ENCODE measurements around the gene ENGASE. TPM values are rescaled to one million over a fixed set of nuclear protein-coding genes. Genes with fewer than 3 reads are reported as not detected.

ENGASE gene
- total RNA-seq, 1 experiment from 2014 or later: 58.0 TPM

GRCh38 chr17:79127534-79128135, 53.0 kb downstream of the ENGASE start:
- DNase-seq: no peak
- Mint-ChIP-seq H3K27ac (ENCODE audit: unreplicated experiment) (no peak overlapping the region), H3K36me3 (ENCODE audit: insufficient read depth, unreplicated experiment) (peaks cover 6% of the 10 kb centered on the region), H3K4me1 (ENCODE audit: low read depth, unreplicated experiment) (no peaks in the 10 kb centered on the region), H3K9me3 (ENCODE audit: low read depth, unreplicated experiment) (no peaks in the 10 kb centered on the region), H3K27me3 (ENCODE audit: unreplicated experiment) (no peaks in the 10 kb centered on the region), H3K4me3 (ENCODE audit: low read depth, unreplicated experiment) (no peak overlapping the region)
- intact Hi-C loops (cut with micrococcal nuclease; ENCODE audit: unreplicated experiment): no loop called here
- BruUV-seq (replicated peaks): no TSS peak
- CTCF ChIA-PET: no interaction called here
- no peak for TF ChIP-seq CTCF (IDR thresholded peaks at IDR 0.05; ENCODE audit: unreplicated experiment)

DNA sequence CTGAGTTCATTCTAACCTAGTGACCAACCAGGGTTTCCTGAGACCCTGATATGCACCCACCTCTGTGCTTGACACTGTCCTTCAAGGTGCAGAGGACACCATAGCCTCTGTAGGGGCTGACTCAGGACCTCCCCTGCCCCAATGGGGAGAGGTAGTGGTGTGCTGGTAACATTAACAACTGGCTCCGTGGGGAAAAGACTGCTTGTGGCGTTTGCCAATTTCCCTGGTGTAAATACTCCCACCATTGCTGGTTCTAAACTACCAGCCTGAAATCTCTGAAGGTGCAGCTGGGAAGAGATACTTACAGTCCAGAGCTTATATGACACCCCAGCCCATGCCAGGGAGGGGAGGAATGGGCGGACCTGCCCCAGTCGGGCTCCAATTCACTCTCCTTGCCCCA, 54.9 kb downstream of the ENGASE start:
- Mint-ChIP-seq H3K4me1 (ENCODE audit: low read depth, unreplicated experiment) (no peaks in the 10 kb centered on the region), H3K4me3 (ENCODE audit: low read depth, unreplicated experiment) (no peak overlapping the region), H3K27ac (ENCODE audit: unreplicated experiment) (no peak overlapping the region), H3K27me3 (ENCODE audit: unreplicated experiment) (no peaks in the 10 kb centered on the region), H3K9me3 (ENCODE audit: low read depth, unreplicated experiment) (no peaks in the 10 kb centered on the region), H3K36me3 (ENCODE audit: insufficient read depth, unreplicated experiment) (peaks cover 6% of the 10 kb centered on the region)
- CTCF ChIA-PET: no interaction called here
- no peak for TF ChIP-seq CTCF (IDR thresholded peaks at IDR 0.05; ENCODE audit: unreplicated experiment)
- no TSS peak for BruUV-seq (replicated peaks)
- intact Hi-C loops (cut with micrococcal nuclease; ENCODE audit: unreplicated experiment): no loop called here
- no peak for DNase-seq

DNA sequence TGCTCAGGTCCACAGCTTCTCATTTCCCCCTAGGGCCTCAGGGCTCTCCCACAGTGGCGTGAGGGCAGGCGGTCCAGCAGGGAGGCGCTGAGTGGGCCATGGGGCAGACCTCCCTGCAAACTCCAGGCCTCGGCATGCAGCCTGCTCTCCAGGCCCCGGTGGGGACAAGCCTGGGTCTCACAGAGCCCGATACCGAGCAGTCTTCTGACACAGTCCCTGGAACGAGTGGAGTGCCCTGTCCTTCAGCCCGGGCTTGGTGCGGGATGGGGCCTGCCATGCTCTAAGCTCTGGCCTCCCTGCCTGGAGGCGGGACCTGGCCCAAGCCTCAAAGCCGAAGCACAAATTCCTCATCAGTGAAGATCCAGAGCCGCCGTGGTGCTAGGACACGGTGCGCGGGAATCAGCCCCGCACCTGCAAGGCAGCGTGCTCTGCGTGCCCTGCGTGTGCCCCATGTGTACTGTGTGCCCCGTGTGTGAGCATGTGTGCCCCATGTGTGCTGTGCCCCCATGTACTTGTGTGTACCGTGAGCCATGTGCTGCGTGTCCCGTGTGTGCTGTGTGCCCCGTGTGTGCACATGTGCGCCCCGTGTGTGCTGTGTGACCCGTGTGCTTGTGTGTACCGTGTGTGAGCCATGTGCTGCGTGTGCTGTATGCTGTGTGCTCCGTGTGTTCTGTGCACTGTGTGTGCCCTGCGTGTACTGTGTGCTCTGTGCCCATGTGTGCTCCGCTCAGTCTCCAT, 56.1 kb downstream of the ENGASE start:
- no peaks in the 10 kb centered on the region for H3K27me3 Mint-ChIP-seq (ENCODE audit: unreplicated experiment)
- no TSS peak for BruUV-seq (replicated peaks)
- no peak overlapping the region for H3K4me3 Mint-ChIP-seq (ENCODE audit: low read depth, unreplicated experiment)
- no peaks in the 10 kb centered on the region for H3K4me1 Mint-ChIP-seq (ENCODE audit: low read depth, unreplicated experiment)
- H3K36me3 Mint-ChIP-seq (ENCODE audit: insufficient read depth, unreplicated experiment): peaks cover 6% of the 10 kb centered on the region
- TF ChIP-seq CTCF (IDR thresholded peaks at IDR 0.05; ENCODE audit: unreplicated experiment): no peak
- intact Hi-C loops (cut with micrococcal nuclease; ENCODE audit: unreplicated experiment): no loop called here
- no peak overlapping the region for H3K27ac Mint-ChIP-seq (ENCODE audit: unreplicated experiment)
- H3K9me3 Mint-ChIP-seq (ENCODE audit: low read depth, unreplicated experiment): no peaks in the 10 kb centered on the region
- CTCF ChIA-PET: no interaction called here
- no peak for DNase-seq

DNA sequence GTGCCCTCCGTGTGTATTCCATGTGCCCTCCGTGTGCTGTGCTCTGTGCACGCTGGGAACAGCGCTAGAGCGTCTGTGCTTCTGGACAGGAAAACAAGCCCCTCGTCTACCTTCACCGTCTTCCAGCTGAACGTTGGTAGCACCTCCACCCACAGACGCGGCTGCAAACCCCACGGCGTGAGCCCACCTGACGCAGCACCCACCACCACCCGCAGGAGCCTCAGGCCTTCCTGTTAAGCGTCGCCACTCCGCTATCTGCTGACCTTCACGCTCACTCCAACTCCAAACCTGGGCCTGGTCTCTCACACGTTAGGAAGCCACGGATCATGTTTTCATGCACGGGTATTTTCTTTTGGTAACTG, 56.6 kb downstream of the ENGASE start:
- no peaks in the 10 kb centered on the region for H3K9me3 Mint-ChIP-seq (ENCODE audit: low read depth, unreplicated experiment)
- H3K4me1 Mint-ChIP-seq (ENCODE audit: low read depth, unreplicated experiment): no peaks in the 10 kb centered on the region
- H3K27ac Mint-ChIP-seq (ENCODE audit: unreplicated experiment): no peak overlapping the region
- no peak for DNase-seq
- TF ChIP-seq CTCF (IDR thresholded peaks at IDR 0.05; ENCODE audit: unreplicated experiment): no peak
- H3K36me3 Mint-ChIP-seq (ENCODE audit: insufficient read depth, unreplicated experiment): peaks cover 6% of the 10 kb centered on the region
- no TSS peak for BruUV-seq (replicated peaks)
- H3K27me3 Mint-ChIP-seq (ENCODE audit: unreplicated experiment): no peaks in the 10 kb centered on the region
- intact Hi-C loops (cut with micrococcal nuclease; ENCODE audit: unreplicated experiment): no loop called here
- no peak overlapping the region for H3K4me3 Mint-ChIP-seq (ENCODE audit: low read depth, unreplicated experiment)
- CTCF ChIA-PET: no interaction called here
